GM19023 (cell line): ENCODE measurements around the gene GALR3.

Source experiments
- ATAC-seq: cut with Tn5 transposase; IDR thresholded peaks from one replicate; pipeline ENCODE4 v1.9.1; 2021; ENCODE audit warnings: mild to moderate bottlenecking, moderate library complexity; ENCODE audit not compliant: unreplicated experiment

Gene GALR3

GRCh38 chr22:37855462-37855861 lies 32.3 kb downstream of the GALR3 start:
- ATAC-seq = no peak

GRCh38 chr22:37860796-37861421 lies 37.7 kb downstream of the GALR3 start:
- no peak for ATAC-seq

DNA sequence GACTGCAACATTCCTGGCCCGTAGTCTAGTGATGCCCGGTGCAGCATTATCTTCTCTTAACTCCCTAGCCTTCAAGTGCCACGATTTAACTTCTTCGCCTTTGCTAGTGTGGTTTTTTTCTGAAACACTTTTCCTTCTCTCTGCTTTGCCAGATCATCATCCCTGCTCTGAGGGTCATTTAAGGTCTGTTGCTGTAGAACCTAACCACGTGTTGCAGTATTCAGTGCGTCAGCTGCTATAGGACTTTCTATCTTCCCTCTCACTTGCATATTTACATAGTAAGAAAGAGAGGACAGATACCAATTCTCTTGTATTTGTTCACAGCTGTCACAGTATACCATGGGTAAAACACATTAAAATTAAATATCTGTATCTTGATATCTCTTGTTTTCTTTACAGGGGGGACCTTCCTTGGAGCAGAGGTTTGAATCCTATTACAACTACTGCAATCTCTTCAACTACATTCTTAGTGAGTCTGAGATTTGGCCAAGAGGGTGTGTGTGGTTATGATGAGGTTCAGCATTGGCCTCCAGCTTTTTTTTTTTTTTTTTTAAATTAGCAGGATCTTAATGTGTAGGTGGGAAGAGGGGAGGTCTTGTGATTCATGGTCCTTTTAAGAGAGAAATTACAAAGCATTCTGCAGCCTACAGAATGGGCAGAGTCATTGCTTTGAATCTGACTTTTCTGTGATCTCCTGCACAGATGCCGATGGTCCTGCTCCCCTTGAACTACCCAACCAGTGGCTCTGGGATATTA lies 39.6 kb downstream of the GALR3 start:
- ATAC-seq = no peak

- no peak for ATAC-seq
Observed at GRCh38 chr22:37865510-37865909, 42.3 kb downstream of the GALR3 start.

GRCh38 chr22:37870273-37870672 lies 47.1 kb downstream of the GALR3 start:
- ATAC-seq = no peak
